Stimulated activated CD4-positive, alpha-beta T cell treated with anti-CD3 and anti-CD28 coated beads, Interleukin-15, amount 100 ng/mL, for 1 hour (primary cell): Measurements from ENCODE around the gene ELOF1.
"Not testable (repeated sequence)": the region's sequence is repeated elsewhere in the genome, so short reads cannot be mapped to it uniquely, and the experiment has no call there.

Experiments
- DNase-seq, 2 donors: peaks; one replicate each; pipeline ENCODE4 v3.0.0-alpha.2; 2020; ENCODE audit warnings: low read depth in 1 of 2, low spot score in 1 of 2

Gene ELOF1

GRCh38 chr19:11570039-11570462 is 11.0 kb upstream of the ELOF1 start:
- DNase-seq: no peak

- no peak for DNase-seq
Measured at GRCh38 chr19:11566164-11566563, 7.1 kb upstream of the ELOF1 start.

- DNase-seq: not testable (repeated sequence)
Measured at GRCh38 chr19:11565649-11565980, 6.6 kb upstream of the ELOF1 start.

GRCh38 chr19:11564082-11564807 is 5.2 kb upstream of the ELOF1 start:
- not testable (repeated sequence) for DNase-seq

- DNase-seq: no peak
Measured at GRCh38 chr19:11563532-11563931, 4.5 kb upstream of the ELOF1 start.

- no peak for DNase-seq
Measured at GRCh38 chr19:11560404-11561051, 1.5 kb upstream of the ELOF1 start.

GRCh38 chr19:11556634-11557420 is 2.2 kb downstream of the ELOF1 start:
- DNase-seq: no peak

GRCh38 chr19:11555246-11555645 is 3.8 kb downstream of the ELOF1 start:
- DNase-seq: no peak

GRCh38 chr19:11554160-11554559 is 4.9 kb downstream of the ELOF1 start:
- no peak for DNase-seq

GRCh38 chr19:11552666-11553372 is 6.2 kb downstream of the ELOF1 start:
- DNase-seq: no peak

GRCh38 chr19:11551603-11552235 is 7.3 kb downstream of the ELOF1 start:
- DNase-seq: no peak

GRCh38 chr19:11550265-11550664 is 8.8 kb downstream of the ELOF1 start:
- no peak for DNase-seq

- DNase-seq: no peak
Measured at GRCh38 chr19:11549386-11549953, 9.6 kb downstream of the ELOF1 start.

GRCh38 chr19:11547929-11548700 is 10.9 kb downstream of the ELOF1 start:
- DNase-seq: no peak

GRCh38 chr19:11541238-11541637 is 17.8 kb downstream of the ELOF1 start:
- DNase-seq: no peak

GRCh38 chr19:11540645-11541044 is 18.4 kb downstream of the ELOF1 start:
- no peak for DNase-seq

- DNase-seq: no peak
Measured at GRCh38 chr19:11539495-11540365, 19.3 kb downstream of the ELOF1 start.

- DNase-seq: no peak
Measured at GRCh38 chr19:11538232-11539036, 20.6 kb downstream of the ELOF1 start, which contains the start of gene CNN1. Gene CNN1 (plus strand): TSS chr19:11538851. CDS start chr19:11538928, 77 bp downstream.
